Vagina (tissue), 2 donors: ENCODE data around the gene BRMS1.

ENCODE experiments used
- CTCF ChIP-seq, 3 experiments: fragments of 450-650 bp in 2 of 3; fragments of 200-600 bp in 1 of 3; sonication (generic) in 1 of 3; IDR thresholded peaks; one replicate each; pipeline ENCODE4 v1.5.1; 2017 to 2019; ENCODE audit warnings: antibody characterized with exemption in 3 of 3, mild to moderate bottlenecking in 2 of 3, moderate library complexity in 2 of 3
- POLR2AphosphoS5 ChIP-seq, 2 donors: sonication (generic); formaldehyde crosslinking; IDR thresholded peaks; one replicate each; pipeline ENCODE4 v1.9.0; 2017; ENCODE audit warnings: antibody characterized with exemption in 2 of 2, mild to moderate bottlenecking in 2 of 2, low read depth in 1 of 2; ENCODE audit not compliant: insufficient read depth in 1 of 2

- TF ChIP-seq POLR2AphosphoS5 (IDR thresholded peaks at IDR 0.05; ENCODE audit: insufficient read depth in 1 of 2, low read depth in 1 of 2) (peak in 1 of 2 donors; percentile 61), CTCF (IDR thresholded peaks at IDR 0.05) (no peak)
Measured at GRCh38 chr11:66316849-66317251, 28.1 kb downstream of the BRMS1 start, which contains the start of gene CD248.
